Measurements from ENCODE around the gene SLC43A2.

Gene SLC43A2

GRCh38 chr17:1643293-1643998 lies 14.8 kb upstream of the SLC43A2 start:
- DNase-seq, result peak; percentile 24

- no peak for DNase-seq
Observed at GRCh38 chr17:1641065-1641403, 12.4 kb upstream of the SLC43A2 start.

- DNase-seq, result no peak
Observed at GRCh38 chr17:1640329-1641064, 11.9 kb upstream of the SLC43A2 start.

GRCh38 chr17:1639549-1640180 lies 11.0 kb upstream of the SLC43A2 start:
- DNase-seq, result no peak

- DNase-seq, result no peak
Observed at GRCh38 chr17:1638624-1639300, 10.1 kb upstream of the SLC43A2 start.

- no peak for DNase-seq
Observed at GRCh38 chr17:1638171-1638590, 9.5 kb upstream of the SLC43A2 start.

- no peak for DNase-seq
Observed at GRCh38 chr17:1636732-1637285, 8.2 kb upstream of the SLC43A2 start.

- no peak for DNase-seq
Observed at GRCh38 chr17:1635675-1636465, 7.2 kb upstream of the SLC43A2 start.

- no peak for DNase-seq
Observed at GRCh38 chr17:1634841-1635650, 6.4 kb upstream of the SLC43A2 start.

GRCh38 chr17:1630662-1631061 lies 2.0 kb upstream of the SLC43A2 start:
- DNase-seq, result no peak

- DNase-seq, result no peak
Observed at GRCh38 chr17:1629504-1630310, 1.1 kb upstream of the SLC43A2 start.

GRCh38 chr17:1628856-1629503 lies 346 bp upstream of the SLC43A2 start:
- DNase-seq, result peak; percentile 76

- no peak for DNase-seq
Observed at GRCh38 chr17:1627182-1627981, 1.3 kb downstream of the SLC43A2 start.

GRCh38 chr17:1626333-1626732 lies 2.3 kb downstream of the SLC43A2 start:
- DNase-seq, result no peak

GRCh38 chr17:1625581-1625980 lies 3.1 kb downstream of the SLC43A2 start:
- DNase-seq, result no peak

GRCh38 chr17:1625053-1625452 lies 3.6 kb downstream of the SLC43A2 start:
- DNase-seq, result no peak

GRCh38 chr17:1624650-1625049 lies 4.0 kb downstream of the SLC43A2 start:
- DNase-seq, result no peak

- no peak for DNase-seq
Observed at GRCh38 chr17:1623057-1623630, 5.5 kb downstream of the SLC43A2 start.
